Esophagus muscularis mucosa (tissue), 4 donors: ENCODE results near the gene KRT6B. TPM values are rescaled to one million over a fixed set of nuclear protein-coding genes. Genes with fewer than 3 reads are reported as not detected.

Experiments used
- DNase-seq: peaks from one replicate; pipeline ENCODE4 v3.0.0-alpha.2; 2017; ENCODE audit errors: extremely low spot score
- H3K27ac ChIP-seq, 4 donors: fragments of 200-600 bp; sonication (generic); replicated peaks in 1 of 4; 1 replicate in 3 of 4; 2 replicates in 1 of 4; pipeline ENCODE4 v1.5.1; 2016 to 2019; ENCODE audit warnings: mild to moderate bottlenecking in 1 of 4
- H3K27me3 ChIP-seq, 4 donors: fragments of 200-600 bp; sonication (generic); one replicate each; pipeline versions ENCODE4 v1.5.1 to v1.6.0; 2016 to 2019
- H3K36me3 ChIP-seq, 4 donors: fragments of 200-600 bp; sonication (generic); one replicate each; pipeline ENCODE4 v1.5.1; 2016 to 2019
- H3K4me1 ChIP-seq, 4 donors: fragments of 200-600 bp; sonication (generic); one replicate each; pipeline ENCODE4 v1.5.1; 2016 to 2019
- H3K4me3 ChIP-seq, 4 donors: fragments of 200-600 bp; sonication (generic); 1 replicate in 2 of 4; 2 replicates in 2 of 4; pipeline ENCODE4 v1.5.1; 2016 to 2019; ENCODE audit warnings: mild to moderate bottlenecking in 4 of 4, moderate library complexity in 1 of 4
- H3K9me3 ChIP-seq, 4 donors: fragments of 200-600 bp; sonication (generic); 1 replicate in 3 of 4; 2 replicates in 1 of 4; pipeline ENCODE4 v1.5.1; 2016 to 2019
- CTCF ChIP-seq, 3 experiments: fragments of 200-600 bp in 2 of 3; fragments of 450-650 bp in 1 of 3; sonication (generic) in 2 of 3; IDR thresholded peaks; one replicate each; pipeline ENCODE4 v1.5.1; 2017 to 2019; ENCODE audit warnings: antibody characterized with exemption in 3 of 3, mild to moderate bottlenecking in 2 of 3, moderate library complexity in 1 of 3
- EP300 ChIP-seq: sonication (generic); formaldehyde crosslinking; IDR thresholded peaks from one replicate; pipeline ENCODE4 v1.6.1; 2017; ENCODE audit warnings: antibody characterized with exemption
- POLR2A ChIP-seq: fragments of 450-650 bp; IDR thresholded peaks from one replicate; pipeline ENCODE4 v1.6.1; 2017; ENCODE audit warnings: antibody characterized with exemption, moderate library complexity, mild to moderate bottlenecking, low read depth
- POLR2AphosphoS5 ChIP-seq, 2 donors: sonication (generic); formaldehyde crosslinking; IDR thresholded peaks; one replicate each; pipeline ENCODE4 v1.6.1; 2017; ENCODE audit warnings: antibody characterized with exemption in 2 of 2
- WGBS: methylation state at CpG from one replicate; pipeline ENCODE4 v1.1.5; 2018; 5-methylcytosine and 5-hydroxymethylcytosine counted together
- intact Hi-C: fragments of 100-400 bp; cut with DNase I; formaldehyde crosslinking; loops from one replicate; pipeline ENCODE4 v1.15.1; 2023
- total RNA-seq, 4 donors: library from RNA; depleted of rRNA; stranded (reverse); fragments of >200 nt; gene quantifications; one replicate each; pipeline versions ENCODE4 v1.1.0 to v1.2.1, GENCODE V29; 2016

KRT6B gene
- total RNA-seq, 4 donors from 2014 or later, result not detected

- no peak for DNase-seq
- Histone ChIP-seq H3K4me3 (no peak overlapping the region), H3K36me3 (no peaks in the 10 kb centered on the region), H3K4me1 (peaks cover 0 to 19% (median 16%) of the 10 kb centered on the region in 4 donors), H3K27me3 (no peaks in the 10 kb centered on the region), H3K9me3 (no peaks in the 10 kb centered on the region), H3K27ac (peak overlapping the region; percentile 57 to 68 (median 64))
- TF ChIP-seq EP300, result no peak
- TF ChIP-seq CTCF (IDR thresholded peaks at IDR 0.05), result no peak
- no peak for TF ChIP-seq POLR2A
- no peak for TF ChIP-seq POLR2AphosphoS5 (IDR thresholded peaks at IDR 0.05)
- 90% methylated on average over 2 of the region's 2 CpGs for WGBS
- intact Hi-C loops, result no loop called here
Measured at GRCh38 chr12:52417740-52418139, 34.2 kb downstream of the KRT6B start.

- DNase-seq, result no peak
- TF ChIP-seq EP300 (no peak), CTCF (IDR thresholded peaks at IDR 0.05) (no peak), POLR2AphosphoS5 (IDR thresholded peaks at IDR 0.05) (no peak), POLR2A (no peak)
- H3K4me3 ChIP-seq, result no peak overlapping the region
- H3K9me3 ChIP-seq, result no peaks in the 10 kb centered on the region
- no peaks in the 10 kb centered on the region for H3K27me3 ChIP-seq
- H3K27ac ChIP-seq, result peak overlapping the region; percentile 57 to 68 (median 64)
- 79% methylated on average over 1 of the region's 1 CpG for WGBS
- peaks cover 0 to 19% (median 15%) of the 10 kb centered on the region in 4 donors for H3K4me1 ChIP-seq
- H3K36me3 ChIP-seq, result no peaks in the 10 kb centered on the region
- intact Hi-C loops, result no loop called here
Measured at GRCh38 chr12:52416795-52417194, 35.2 kb downstream of the KRT6B start.

- 69% methylated on average over 10 of the region's 10 CpGs for WGBS
- no peaks in the 10 kb centered on the region for H3K36me3 ChIP-seq
- no peak for DNase-seq
- no peak overlapping the region for H3K4me3 ChIP-seq
- H3K9me3 ChIP-seq, result no peaks in the 10 kb centered on the region
- H3K27me3 ChIP-seq, result no peaks in the 10 kb centered on the region
- no peak for TF ChIP-seq POLR2A
- peak in 1 of 2 donors; percentile 63 for TF ChIP-seq POLR2AphosphoS5 (IDR thresholded peaks at IDR 0.05)
- intact Hi-C loops, result no loop called here
- H3K27ac ChIP-seq, result peak overlapping the region; percentile 42 to 65 (median 60)
- H3K4me1 ChIP-seq, result peaks cover 0 to 22% (median 18%) of the 10 kb centered on the region in 4 donors
Measured at GRCh38 chr12:52415870-52416750, 35.8 kb downstream of the KRT6B start.

GRCh38 chr12:52414936-52415335 is 37.0 kb downstream of the KRT6B start:
- Histone ChIP-seq H3K4me3 (no peak overlapping the region), H3K4me1 (peaks cover 0 to 25% (median 20%) of the 10 kb centered on the region in 4 donors), H3K36me3 (no peaks in the 10 kb centered on the region), H3K27me3 (no peaks in the 10 kb centered on the region), H3K27ac (peak overlapping the region; percentile 42 to 55 (median 46)), H3K9me3 (no peaks in the 10 kb centered on the region)
- TF ChIP-seq CTCF (IDR thresholded peaks at IDR 0.05), result no peak
- no peak for TF ChIP-seq EP300
- no peak for TF ChIP-seq POLR2AphosphoS5 (IDR thresholded peaks at IDR 0.05)
- no peak for TF ChIP-seq POLR2A
- no peak for DNase-seq
- intact Hi-C loops, result no loop called here
- WGBS, result 79% methylated on average over 5 of the region's 5 CpGs

- H3K27me3 ChIP-seq, result no peaks in the 10 kb centered on the region
- H3K27ac ChIP-seq, result no peak overlapping the region
- intact Hi-C loops, result no loop called here
- no peaks in the 10 kb centered on the region for H3K36me3 ChIP-seq
- H3K4me3 ChIP-seq, result no peak overlapping the region
- TF ChIP-seq POLR2A, result no peak
- no peak for TF ChIP-seq POLR2AphosphoS5 (IDR thresholded peaks at IDR 0.05)
- no peak for TF ChIP-seq CTCF (IDR thresholded peaks at IDR 0.05)
- TF ChIP-seq EP300, result no peak
- peaks cover 0 to 25% (median 20%) of the 10 kb centered on the region in 4 donors for H3K4me1 ChIP-seq
- DNase-seq, result no peak
- no peaks in the 10 kb centered on the region for H3K9me3 ChIP-seq
- WGBS, result 63% methylated on average over 5 of the region's 8 CpGs
Measured at GRCh38 chr12:52413782-52414345, 38.1 kb downstream of the KRT6B start.
